GM12892 (cell line): ENCODE data around the gene PREPL.

Experiments
- POLR2A ChIP-seq: IDR thresholded peaks from 2 replicates; pipeline ENCODE4 v1.6.1; 2011; ENCODE audit warnings: low read depth, low read length, control low read depth
- POLR2AphosphoS5 ChIP-seq: IDR thresholded peaks from 2 replicates; pipeline ENCODE4 v1.6.1; 2011; ENCODE audit warnings: low read depth, low read length, control low read depth

DNA sequence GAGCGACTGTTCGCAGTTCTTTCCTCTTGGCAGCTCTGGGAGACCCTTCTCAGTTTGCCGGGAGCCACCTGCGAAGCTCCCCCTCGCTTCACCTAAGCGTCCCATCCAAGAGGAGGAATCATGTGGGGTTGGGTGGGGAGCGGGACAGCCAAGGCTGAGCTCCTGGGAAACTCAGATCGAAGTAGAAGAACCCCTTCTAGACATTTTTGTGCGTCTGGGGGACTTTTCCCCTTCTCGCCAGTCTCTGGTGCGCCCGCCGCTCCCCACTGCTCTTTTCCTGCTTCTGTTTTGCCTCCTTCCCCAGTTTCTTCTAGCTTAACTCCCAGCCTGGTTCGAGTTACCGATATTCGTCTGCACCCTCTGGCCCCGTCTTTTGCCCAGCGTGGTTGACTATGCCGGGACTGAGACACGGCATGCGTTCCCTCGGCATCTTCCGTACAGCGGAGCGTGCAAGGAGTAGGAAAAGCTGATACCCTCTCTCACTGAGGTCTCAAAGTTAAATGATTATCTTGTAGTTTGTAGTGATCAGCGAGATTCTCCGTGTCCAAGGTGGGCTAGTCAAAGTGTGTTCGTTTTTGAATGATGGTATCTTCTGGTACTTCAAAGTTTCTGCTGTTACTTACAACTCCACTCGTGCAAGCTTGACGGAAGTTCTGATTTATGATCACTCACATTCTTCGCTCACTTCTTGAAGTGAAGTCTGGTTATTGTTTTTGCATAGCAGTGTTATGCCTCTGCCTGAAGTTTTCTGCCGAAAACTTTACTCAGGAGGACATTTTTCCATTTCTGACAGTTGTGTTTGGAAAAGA lies 1.1 kb upstream of the PREPL start:
- TF ChIP-seq POLR2A (no peak), POLR2AphosphoS5 (no peak)
